Activated naive CD8-positive, alpha-beta T cell treated with anti-CD3 and anti-CD28 coated beads for 36 hours (primary cell): ENCODE data around the gene EFCAB12. TPM values are rescaled to one million over a fixed set of nuclear protein-coding genes. Genes with fewer than 3 reads are reported as not detected.
"Not testable (repeated sequence)": the region's sequence is repeated elsewhere in the genome, so short reads cannot be mapped to it uniquely, and the experiment has no call there.

ENCODE experiments used
- DNase-seq: peaks from one replicate; pipeline ENCODE4 v3.0.0; 2021
- H3K27ac Mint-ChIP-seq: one replicate; pipeline ENCODE4 v1.8.0; 2022; ENCODE audit warnings: mild to moderate bottlenecking, moderate library complexity, mixed read lengths
- H3K27me3 Mint-ChIP-seq: one replicate; pipeline ENCODE4 v1.8.0; 2022; ENCODE audit warnings: mild to moderate bottlenecking, mixed read lengths
- H3K36me3 Mint-ChIP-seq: one replicate; pipeline ENCODE4 v1.8.0; 2021; ENCODE audit warnings: mild to moderate bottlenecking, mixed read lengths
- H3K4me1 Mint-ChIP-seq: one replicate; pipeline ENCODE4 v1.8.0; 2021; ENCODE audit warnings: mixed read lengths
- H3K4me3 Mint-ChIP-seq: one replicate; pipeline ENCODE4 v1.8.0; 2022; ENCODE audit warnings: mild to moderate bottlenecking, moderate library complexity, mixed read lengths
- H3K9me3 Mint-ChIP-seq: one replicate; pipeline ENCODE4 v1.8.0; 2022; ENCODE audit warnings: mixed read lengths
- total RNA-seq, 2 experiments: library from RNA; stranded (reverse); gene quantifications; one replicate each; pipeline ENCODE4 v1.2.3, GENCODE V29; 2021

Gene EFCAB12
- total RNA-seq, 2 experiments from 2014 or later, result 0.24 to 0.39 TPM

- peak overlapping the region; percentile 3 for H3K27ac Mint-ChIP-seq
- no peaks in the 10 kb centered on the region for H3K27me3 Mint-ChIP-seq
- no peak overlapping the region for H3K4me3 Mint-ChIP-seq
- peaks cover 7% of the 10 kb centered on the region for H3K36me3 Mint-ChIP-seq
- H3K9me3 Mint-ChIP-seq, result no peaks in the 10 kb centered on the region
- DNase-seq, result no peak
- H3K4me1 Mint-ChIP-seq, result no peaks in the 10 kb centered on the region
These were observed 46.1 kb downstream of the EFCAB12 start for GRCh38 chr3:129382366-129382765.

GRCh38 chr3:129379582-129380358 is 48.7 kb downstream of the EFCAB12 start:
- DNase-seq, result no peak
- no peak overlapping the region for H3K27ac Mint-ChIP-seq
- no peak overlapping the region for H3K4me3 Mint-ChIP-seq
- no peaks in the 10 kb centered on the region for H3K9me3 Mint-ChIP-seq
- no peaks in the 10 kb centered on the region for H3K36me3 Mint-ChIP-seq
- H3K4me1 Mint-ChIP-seq, result no peaks in the 10 kb centered on the region
- no peaks in the 10 kb centered on the region for H3K27me3 Mint-ChIP-seq

- Mint-ChIP-seq H3K9me3 (no peaks in the 10 kb centered on the region), H3K36me3 (no peaks in the 10 kb centered on the region), H3K27ac (peak overlapping the region; percentile 23), H3K4me3 (no peak overlapping the region), H3K4me1 (no peaks in the 10 kb centered on the region), H3K27me3 (no peaks in the 10 kb centered on the region)
- no peak for DNase-seq
These were observed 49.5 kb downstream of the EFCAB12 start for GRCh38 chr3:129378949-129379348.

- DNase-seq, result no peak
- Mint-ChIP-seq H3K27me3 (no peaks in the 10 kb centered on the region), H3K27ac (no peak overlapping the region), H3K4me3 (no peak overlapping the region), H3K4me1 (no peaks in the 10 kb centered on the region), H3K36me3 (no peaks in the 10 kb centered on the region), H3K9me3 (no peaks in the 10 kb centered on the region)
These were observed 50.8 kb downstream of the EFCAB12 start for GRCh38 chr3:129377615-129378014.

- Mint-ChIP-seq H3K4me3 (no peak overlapping the region), H3K27me3 (no peaks in the 10 kb centered on the region), H3K9me3 (no peaks in the 10 kb centered on the region), H3K4me1 (no peaks in the 10 kb centered on the region), H3K36me3 (no peaks in the 10 kb centered on the region), H3K27ac (no peak overlapping the region)
- no peak for DNase-seq
These were observed 53.3 kb downstream of the EFCAB12 start for GRCh38 chr3:129375099-129375498.

GRCh38 chr3:129371041-129371826 is 57.2 kb downstream of the EFCAB12 start:
- no peaks in the 10 kb centered on the region for H3K9me3 Mint-ChIP-seq
- DNase-seq, result no peak
- no peaks in the 10 kb centered on the region for H3K4me1 Mint-ChIP-seq
- no peaks in the 10 kb centered on the region for H3K36me3 Mint-ChIP-seq
- H3K4me3 Mint-ChIP-seq, result no peak overlapping the region
- H3K27me3 Mint-ChIP-seq, result no peaks in the 10 kb centered on the region
- H3K27ac Mint-ChIP-seq, result no peak overlapping the region

- DNase-seq, result no peak
- Mint-ChIP-seq H3K27ac (no peak overlapping the region), H3K36me3 (no peaks in the 10 kb centered on the region), H3K27me3 (no peaks in the 10 kb centered on the region), H3K9me3 (no peaks in the 10 kb centered on the region), H3K4me3 (no peak overlapping the region), H3K4me1 (no peaks in the 10 kb centered on the region)
These were observed 58.0 kb downstream of the EFCAB12 start for GRCh38 chr3:129370248-129370964.

GRCh38 chr3:129369711-129370110 is 58.7 kb downstream of the EFCAB12 start:
- no peak overlapping the region for H3K27ac Mint-ChIP-seq
- no peaks in the 10 kb centered on the region for H3K4me1 Mint-ChIP-seq
- no peaks in the 10 kb centered on the region for H3K27me3 Mint-ChIP-seq
- no peak overlapping the region for H3K4me3 Mint-ChIP-seq
- no peaks in the 10 kb centered on the region for H3K36me3 Mint-ChIP-seq
- no peak for DNase-seq
- no peaks in the 10 kb centered on the region for H3K9me3 Mint-ChIP-seq

GRCh38 chr3:129367821-129368220 is 60.6 kb downstream of the EFCAB12 start:
- H3K4me1 Mint-ChIP-seq, result no peaks in the 10 kb centered on the region
- H3K27me3 Mint-ChIP-seq, result no peaks in the 10 kb centered on the region
- no peaks in the 10 kb centered on the region for H3K36me3 Mint-ChIP-seq
- no peak for DNase-seq
- H3K4me3 Mint-ChIP-seq, result no peak overlapping the region
- H3K27ac Mint-ChIP-seq, result no peak overlapping the region
- no peaks in the 10 kb centered on the region for H3K9me3 Mint-ChIP-seq

- no peak for DNase-seq
- Mint-ChIP-seq H3K4me3 (no peak overlapping the region), H3K27me3 (no peaks in the 10 kb centered on the region), H3K4me1 (no peaks in the 10 kb centered on the region), H3K36me3 (no peaks in the 10 kb centered on the region), H3K27ac (no peak overlapping the region), H3K9me3 (no peaks in the 10 kb centered on the region)
These were observed 62.1 kb downstream of the EFCAB12 start for GRCh38 chr3:129366312-129366831.

GRCh38 chr3:129365296-129366136 is 62.9 kb downstream of the EFCAB12 start:
- H3K36me3 Mint-ChIP-seq, result no peaks in the 10 kb centered on the region
- no peaks in the 10 kb centered on the region for H3K9me3 Mint-ChIP-seq
- no peak overlapping the region for H3K4me3 Mint-ChIP-seq
- H3K27ac Mint-ChIP-seq, result no peak overlapping the region
- no peak for DNase-seq
- H3K27me3 Mint-ChIP-seq, result no peaks in the 10 kb centered on the region
- H3K4me1 Mint-ChIP-seq, result no peaks in the 10 kb centered on the region

- H3K4me1 Mint-ChIP-seq, H3K4me3 Mint-ChIP-seq, H3K27ac Mint-ChIP-seq, H3K36me3 Mint-ChIP-seq, DNase-seq, H3K27me3 Mint-ChIP-seq, H3K9me3 Mint-ChIP-seq: not testable (repeated sequence)
These were observed 63.6 kb downstream of the EFCAB12 start for GRCh38 chr3:129364811-129365210.

- H3K9me3 Mint-ChIP-seq, DNase-seq, H3K4me1 Mint-ChIP-seq, H3K36me3 Mint-ChIP-seq, H3K27ac Mint-ChIP-seq, H3K4me3 Mint-ChIP-seq, H3K27me3 Mint-ChIP-seq: not testable (repeated sequence)
These were observed 65.1 kb downstream of the EFCAB12 start for GRCh38 chr3:129363356-129363755.

- no peaks in the 10 kb centered on the region for H3K4me1 Mint-ChIP-seq
- no peaks in the 10 kb centered on the region for H3K27me3 Mint-ChIP-seq
- H3K4me3 Mint-ChIP-seq, result no peak overlapping the region
- H3K9me3 Mint-ChIP-seq, result no peaks in the 10 kb centered on the region
- DNase-seq, result no peak
- H3K36me3 Mint-ChIP-seq, result no peaks in the 10 kb centered on the region
- H3K27ac Mint-ChIP-seq, result no peak overlapping the region
These were observed 67.6 kb downstream of the EFCAB12 start for GRCh38 chr3:129360705-129361460.
